ENCODE data around the gene RNFT2. TPM values are rescaled to one million over a fixed set of nuclear protein-coding genes. Genes with fewer than 3 reads are reported as not detected.

RNFT2 gene
- total RNA-seq, 4 donors from 2014 or later: 0.68 to 1.2 (median 1.2) TPM; not detected in 1

DNA sequence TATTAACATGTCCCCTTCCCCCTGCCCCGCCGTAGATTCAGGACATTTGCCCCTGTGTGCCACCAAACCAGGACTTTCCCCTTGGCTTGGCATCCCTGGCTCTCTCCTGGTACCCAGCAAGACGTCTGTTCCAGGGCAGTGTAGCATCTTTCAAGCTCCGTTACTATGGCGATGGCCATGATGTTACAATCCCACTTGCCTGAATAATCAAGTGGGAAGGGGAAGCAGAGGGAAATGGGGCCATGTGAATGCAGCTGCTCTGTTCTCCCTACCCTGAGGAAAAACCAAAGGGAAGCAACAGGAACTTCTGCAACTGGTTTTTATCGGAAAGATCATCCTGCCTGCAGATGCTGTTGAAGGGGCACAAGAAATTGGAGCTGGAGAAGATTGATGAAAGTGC, 114.2 kb downstream of the RNFT2 start:
- intact Hi-C loops (cut with DNase I; ENCODE audit: low total_unique reads): no loop called here
- DNase-seq (ENCODE audit: low spot score in 2 of 2): no peak
- TF ChIP-seq, protein P1, sequence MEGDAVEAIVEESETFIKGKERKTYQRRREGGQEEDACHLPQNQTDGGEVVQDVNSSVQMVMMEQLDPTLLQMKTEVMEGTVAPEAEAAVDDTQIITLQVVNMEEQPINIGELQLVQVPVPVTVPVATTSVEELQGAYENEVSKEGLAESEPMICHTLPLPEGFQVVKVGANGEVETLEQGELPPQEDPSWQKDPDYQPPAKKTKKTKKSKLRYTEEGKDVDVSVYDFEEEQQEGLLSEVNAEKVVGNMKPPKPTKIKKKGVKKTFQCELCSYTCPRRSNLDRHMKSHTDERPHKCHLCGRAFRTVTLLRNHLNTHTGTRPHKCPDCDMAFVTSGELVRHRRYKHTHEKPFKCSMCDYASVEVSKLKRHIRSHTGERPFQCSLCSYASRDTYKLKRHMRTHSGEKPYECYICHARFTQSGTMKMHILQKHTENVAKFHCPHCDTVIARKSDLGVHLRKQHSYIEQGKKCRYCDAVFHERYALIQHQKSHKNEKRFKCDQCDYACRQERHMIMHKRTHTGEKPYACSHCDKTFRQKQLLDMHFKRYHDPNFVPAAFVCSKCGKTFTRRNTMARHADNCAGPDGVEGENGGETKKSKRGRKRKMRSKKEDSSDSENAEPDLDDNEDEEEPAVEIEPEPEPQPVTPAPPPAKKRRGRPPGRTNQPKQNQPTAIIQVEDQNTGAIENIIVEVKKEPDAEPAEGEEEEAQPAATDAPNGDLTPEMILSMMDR (IDR thresholded peaks at IDR 0.05): no peak
- no peak for TF ChIP-seq POLR2A (IDR thresholded peaks at IDR 0.05)
- 70 to 74% methylated on average over 6 of the region's 6 CpGs for WGBS, 2 donors
- H3K4me3 ChIP-seq (ENCODE audit: low read depth, poor library complexity, severe bottlenecking): no peak overlapping the region

DNA sequence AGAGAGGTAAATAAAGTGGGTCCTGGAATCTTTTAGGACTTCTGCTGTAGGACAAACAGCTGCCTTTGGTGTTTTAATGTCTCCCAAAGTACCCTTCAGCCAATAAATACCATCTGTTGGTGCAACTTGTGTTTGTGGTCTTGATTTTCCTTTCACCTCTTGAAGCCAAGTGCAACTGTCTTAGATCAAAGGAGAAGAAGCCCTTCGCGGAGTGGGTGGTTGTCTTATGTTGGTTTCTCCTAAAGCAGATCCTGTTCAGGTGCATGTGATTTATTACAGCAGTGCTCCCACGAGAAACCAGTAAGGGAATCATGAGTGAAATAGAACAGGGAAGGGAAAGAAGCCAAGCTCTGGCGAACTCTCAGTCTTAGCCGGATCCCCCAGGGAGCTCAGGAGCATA, 115.4 kb downstream of the RNFT2 start:
- 54 to 55% methylated on average over 5 of the region's 5 CpGs for WGBS, 2 donors
- no peak overlapping the region for H3K4me3 ChIP-seq (ENCODE audit: low read depth, poor library complexity, severe bottlenecking)
- no peak for DNase-seq (ENCODE audit: low spot score in 2 of 2)
- intact Hi-C loops (cut with DNase I; ENCODE audit: low total_unique reads): no loop called here
- TF ChIP-seq, protein P1 (IDR thresholded peaks at IDR 0.05): no peak
- no peak for TF ChIP-seq POLR2A (IDR thresholded peaks at IDR 0.05)

DNA sequence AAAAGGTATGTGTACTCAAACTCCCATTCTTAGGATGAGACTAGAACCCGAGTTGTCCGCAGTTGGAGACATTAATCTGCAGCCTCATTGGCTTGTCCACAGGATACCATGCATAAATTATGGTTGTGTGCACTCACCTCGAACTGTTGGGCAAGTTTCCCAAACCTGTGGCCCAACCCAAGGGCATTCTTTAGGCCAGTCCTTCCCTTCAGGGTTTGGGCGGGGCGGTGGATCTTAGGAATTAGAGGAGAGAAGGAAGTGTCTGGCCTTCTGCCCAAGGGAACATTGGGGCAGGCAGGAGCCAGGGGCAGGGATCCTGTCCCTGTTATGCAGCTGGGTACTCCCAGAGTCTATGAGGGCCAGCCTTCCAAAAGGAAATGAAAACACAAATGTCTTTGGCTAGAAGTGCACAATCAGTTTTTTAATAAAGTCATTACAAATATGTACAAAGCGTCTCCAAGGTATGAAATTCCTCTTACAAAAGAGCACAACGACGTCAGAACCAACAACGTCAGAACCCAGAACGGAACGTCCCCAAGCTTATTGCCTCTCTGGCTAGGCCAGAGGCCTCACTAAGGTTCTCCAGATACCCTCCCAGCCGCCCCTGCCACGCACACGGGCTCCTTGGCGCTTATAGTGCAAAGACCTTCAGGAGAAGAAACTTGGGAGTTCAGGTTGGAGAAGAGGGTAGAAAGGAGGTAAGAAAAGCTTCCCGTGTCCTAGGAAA, 117.8 kb downstream of the RNFT2 start:
- H3K4me3 ChIP-seq (ENCODE audit: low read depth, poor library complexity, severe bottlenecking): no peak overlapping the region
- WGBS, 2 donors: 80 to 82% methylated on average over 16 of the region's 16 CpGs
- intact Hi-C loops (cut with DNase I; ENCODE audit: low total_unique reads): no loop called here
- DNase-seq (ENCODE audit: low spot score in 2 of 2): no peak
- TF ChIP-seq POLR2A (IDR thresholded peaks at IDR 0.05): no peak

DNA sequence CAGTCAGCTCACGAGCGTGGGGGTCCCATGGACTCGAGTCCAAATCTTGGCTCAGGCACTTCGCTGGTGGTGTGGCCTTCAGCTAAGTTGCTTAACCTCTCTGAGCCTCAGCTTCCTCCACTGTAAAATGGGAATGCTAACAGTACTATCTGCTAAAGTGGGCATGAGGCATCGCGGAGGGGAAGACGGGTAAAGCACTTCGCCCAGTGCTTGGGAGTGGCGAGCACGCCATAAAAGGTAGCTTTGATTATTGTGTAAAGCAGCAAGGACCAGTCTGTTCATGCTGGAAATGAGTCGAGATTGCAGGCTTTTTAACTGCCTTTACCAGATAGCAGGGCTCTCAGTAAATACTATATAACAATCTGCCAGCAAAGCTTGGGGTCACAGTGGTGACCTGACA, 118.6 kb downstream of the RNFT2 start:
- intact Hi-C loops (cut with DNase I; ENCODE audit: low total_unique reads): no loop called here

GRCh38 chr12:116859079-116859478, 121.0 kb downstream of the RNFT2 start:
- no peak overlapping the region for H3K4me3 ChIP-seq (ENCODE audit: low read depth, poor library complexity, severe bottlenecking)
- TF ChIP-seq, protein P1 (IDR thresholded peaks at IDR 0.05): no peak
- no peak for TF ChIP-seq POLR2A (IDR thresholded peaks at IDR 0.05)
- WGBS, 2 donors: 28 to 36% methylated on average over 5 of the region's 5 CpGs
- intact Hi-C loops (cut with DNase I; ENCODE audit: low total_unique reads): no loop called here
- DNase-seq (ENCODE audit: low spot score in 2 of 2): no peak

More for the DNA sequence above, 118.6 kb downstream of the RNFT2 start:
- 87 to 89% methylated on average over 11 of the region's 11 CpGs for WGBS, 2 donors
- no peak overlapping the region for H3K4me3 ChIP-seq (ENCODE audit: low read depth, poor library complexity, severe bottlenecking)
- no peak for TF ChIP-seq POLR2A (IDR thresholded peaks at IDR 0.05)
- TF ChIP-seq, protein P1 (IDR thresholded peaks at IDR 0.05): no peak
- DNase-seq (ENCODE audit: low spot score in 2 of 2): no peak

DNA sequence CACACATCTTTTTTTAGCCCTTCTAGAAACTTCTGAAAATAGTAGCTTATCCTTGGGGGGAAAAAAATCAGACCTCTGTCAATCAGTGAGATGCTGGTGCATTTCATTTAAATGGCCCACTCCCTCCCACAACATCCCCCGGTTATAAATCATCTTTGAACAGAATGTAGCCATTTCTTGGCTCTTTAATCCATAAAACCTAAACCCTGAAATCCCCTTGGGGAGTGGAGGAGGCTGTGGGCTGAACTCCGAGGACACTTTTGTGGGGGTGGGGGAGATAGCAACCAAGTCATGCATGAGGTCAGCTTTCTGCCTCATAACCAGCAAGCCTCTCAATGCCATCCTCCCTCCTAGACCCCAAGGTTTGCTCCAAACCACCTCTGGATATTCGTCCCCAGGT, 122.1 kb downstream of the RNFT2 start:
- no peak for DNase-seq (ENCODE audit: low spot score in 2 of 2)
- WGBS, 2 donors: 57 to 66% methylated on average over 3 of the region's 3 CpGs
- TF ChIP-seq POLR2A (IDR thresholded peaks at IDR 0.05): no peak
- TF ChIP-seq, protein P1 (IDR thresholded peaks at IDR 0.05): no peak
- intact Hi-C loops (cut with DNase I; ENCODE audit: low total_unique reads): no loop called here
- H3K4me3 ChIP-seq (ENCODE audit: low read depth, poor library complexity, severe bottlenecking): no peak overlapping the region

Data from lower leg skin (tissue), 4 donors.